Dermis microvascular lymphatic vessel endothelial cell (primary cell): ENCODE results near the gene SLC27A2. TPM values are rescaled to one million over a fixed set of nuclear protein-coding genes. Genes with fewer than 3 reads are reported as not detected.

Source experiments
- DNase-seq, 2 donors: peaks; one replicate each; pipeline versions ENCODE4 v3.0.0 to v3.0.0-alpha.2; 2010; ENCODE audit warnings: low read depth in 2 of 2
- total RNA-seq: library from RNA; depleted of rRNA; stranded (reverse); fragments of >200 nt; gene quantifications from 2 replicates; pipeline ENCODE4 v1.2.1, GENCODE V29; 2014

Gene SLC27A2
- total RNA-seq, 1 donor from 2014 or later = 3.6 TPM

DNA sequence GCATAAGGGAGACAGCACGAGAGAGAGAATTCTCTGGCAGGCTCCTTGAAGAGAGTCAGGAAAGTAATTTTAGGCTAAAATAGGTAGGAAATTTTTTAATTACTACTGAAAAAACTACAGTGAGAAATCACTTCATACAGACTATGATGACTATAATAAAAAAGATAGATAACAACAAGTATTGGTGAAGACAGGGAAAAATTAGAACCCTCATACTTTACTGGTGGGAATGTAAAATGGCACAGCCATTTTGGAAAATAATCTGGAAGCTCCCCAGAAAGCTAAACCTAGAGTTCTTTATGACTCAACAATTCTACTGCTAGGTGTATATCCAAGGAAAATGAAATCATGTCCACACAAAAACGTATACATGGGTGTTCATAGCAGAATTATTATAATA lies 85.6 kb downstream of the SLC27A2 start:
- DNase-seq = no peak

DNA sequence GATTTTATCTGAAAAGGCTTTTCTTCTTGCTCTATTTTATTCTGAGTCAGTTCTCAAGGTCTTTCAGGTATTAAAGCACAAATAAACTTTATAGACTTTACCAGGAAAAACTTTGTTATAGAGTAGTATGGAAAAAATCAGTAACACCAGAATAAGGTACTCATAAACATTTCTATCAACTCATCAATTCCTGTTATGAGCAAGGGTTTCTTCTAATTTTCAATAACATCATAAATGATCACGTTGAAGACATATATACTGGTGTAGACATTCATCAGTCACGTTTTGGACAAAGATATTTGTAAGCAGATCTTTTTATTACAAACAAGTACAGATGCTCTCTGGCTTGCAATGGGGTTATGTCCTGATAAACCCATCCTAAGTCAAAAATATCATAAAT lies 93.1 kb downstream of the SLC27A2 start:
- no peak for DNase-seq

GRCh38 chr15:50275908-50276307 lies 93.9 kb downstream of the SLC27A2 start:
- DNase-seq = no peak

DNA sequence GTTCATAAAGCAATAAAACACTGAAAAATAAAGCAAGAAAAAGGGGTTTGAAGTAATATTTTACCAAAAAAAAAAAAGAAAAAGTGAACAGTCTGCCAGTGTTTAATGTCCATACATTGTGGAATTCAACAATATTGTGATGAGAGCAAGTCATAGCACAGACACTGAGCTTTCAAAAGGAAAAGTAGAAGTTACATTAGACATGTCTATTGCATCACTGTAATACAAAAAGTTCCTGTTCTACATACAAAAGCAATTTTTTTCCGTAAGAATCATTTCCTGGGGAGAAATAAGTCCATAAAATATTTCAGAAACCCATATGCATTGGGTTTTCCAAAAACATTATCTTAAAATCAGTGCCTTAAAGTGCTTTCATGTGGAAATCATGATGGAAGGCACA lies 95.4 kb downstream of the SLC27A2 start:
- no peak for DNase-seq

DNA sequence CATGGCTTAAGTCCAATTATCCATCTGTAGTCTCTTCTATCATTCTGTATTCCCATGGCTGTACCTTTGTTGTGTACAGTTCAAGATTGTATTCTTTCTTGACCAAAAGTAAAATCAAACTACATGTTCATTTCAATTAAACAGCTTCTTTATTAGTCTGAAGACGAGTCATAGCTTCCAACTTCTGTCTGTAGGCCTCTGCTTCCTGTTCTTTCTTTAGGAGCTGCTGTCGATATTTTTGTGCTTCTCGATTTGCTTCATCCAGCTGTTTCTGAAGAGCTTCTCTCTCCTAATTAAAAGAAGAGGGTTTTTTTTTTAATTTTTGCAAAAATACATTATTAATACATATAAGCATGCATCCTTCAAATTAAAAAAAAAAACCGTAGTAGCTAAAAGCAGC lies 96.5 kb downstream of the SLC27A2 start:
- no peak for DNase-seq

DNA sequence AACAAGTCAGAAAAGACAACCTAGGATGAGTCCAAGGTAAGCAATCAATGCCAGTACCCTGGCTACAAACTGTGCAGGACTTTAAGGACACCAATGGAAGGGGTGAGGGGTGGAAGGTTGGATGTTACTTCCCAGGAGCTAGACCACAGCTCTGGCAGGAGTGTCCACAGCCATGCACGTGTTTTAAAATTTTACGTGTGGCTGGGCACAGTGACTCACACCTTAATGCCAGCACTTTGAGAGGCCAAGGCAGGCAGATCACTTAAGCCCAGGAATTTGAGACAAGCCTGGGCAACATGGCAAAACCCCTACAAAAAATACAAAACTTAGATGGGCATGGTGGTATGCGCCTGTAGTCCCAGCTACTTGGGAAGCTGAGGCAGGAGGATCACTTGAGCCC lies 98.3 kb downstream of the SLC27A2 start:
- no peak for DNase-seq

GRCh38 chr15:50281427-50281826 lies 99.4 kb downstream of the SLC27A2 start:
- no peak for DNase-seq

Other genes starting within 250 kb of the SLC27A2 start
- gene ATP8B4, start 63.0 kb upstream of the SLC27A2 start, total RNA-seq = 0.39 and 2.0 TPM in 2 replicates
- not detected in 2 replicates for gene HDC, start 83.5 kb downstream of the SLC27A2 start, total RNA-seq
- gene GABPB1, start 173.0 kb downstream of the SLC27A2 start, total RNA-seq = 70.5 and 80.3 TPM in 2 replicates
- 41.2 and 47.2 TPM in 2 replicates for gene USP8, start 242.2 kb downstream of the SLC27A2 start, total RNA-seq